Stimulated activated CD8-positive, alpha-beta memory T cell treated with anti-CD3 and anti-CD28 coated beads, Interleukin-2, amount 100 ng/mL, for 48 hours (primary cell): Measurements from ENCODE around the gene PPP1R3F.
"Not testable (repeated sequence)": the region's sequence is repeated elsewhere in the genome, so short reads cannot be mapped to it uniquely, and the experiment has no call there.

Experiments used
- DNase-seq, 2 donors: peaks; one replicate each; pipeline ENCODE4 v3.0.0-alpha.2; 2020; ENCODE audit warnings: low read depth in 2 of 2

Gene PPP1R3F

GRCh38 chrX:49273181-49273727 lies 3.7 kb downstream of the PPP1R3F start:
- DNase-seq: peak in 1 of 2 donors; percentile 35

- DNase-seq: no peak
Measured at GRCh38 chrX:49276207-49276606, 6.6 kb downstream of the PPP1R3F start.

GRCh38 chrX:49276671-49277534 lies 7.3 kb downstream of the PPP1R3F start:
- peak in 1 of 2 donors; percentile 17 for DNase-seq

GRCh38 chrX:49277535-49277830 lies 7.9 kb downstream of the PPP1R3F start:
- DNase-seq: no peak

DNA sequence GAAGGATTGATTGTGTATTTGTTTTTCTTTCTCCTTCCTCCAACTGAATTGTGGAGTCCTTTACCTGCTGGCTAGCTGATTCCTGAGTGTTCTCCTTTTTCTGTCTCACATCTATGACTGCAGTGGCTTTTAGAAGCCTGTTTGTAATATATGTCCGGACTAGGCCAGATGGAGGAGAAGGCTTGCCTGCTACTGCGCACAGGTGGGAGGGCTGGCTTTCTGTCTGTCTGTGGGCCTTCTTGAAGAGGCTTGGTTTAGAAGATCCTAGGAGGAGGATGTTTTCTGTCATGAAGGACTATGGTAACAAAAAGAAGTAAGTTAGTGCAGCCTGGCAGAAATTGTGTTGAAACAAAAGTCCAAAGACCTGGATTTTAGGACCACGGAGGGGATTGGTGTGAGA lies 8.5 kb downstream of the PPP1R3F start:
- DNase-seq: no peak

- DNase-seq: no peak
Measured at GRCh38 chrX:49282647-49283011, 13.0 kb downstream of the PPP1R3F start.

- no peak for DNase-seq
Measured at GRCh38 chrX:49284212-49284611, 14.6 kb downstream of the PPP1R3F start.

- no peak for DNase-seq
Measured at GRCh38 chrX:49286136-49286535, 16.5 kb downstream of the PPP1R3F start.

DNA sequence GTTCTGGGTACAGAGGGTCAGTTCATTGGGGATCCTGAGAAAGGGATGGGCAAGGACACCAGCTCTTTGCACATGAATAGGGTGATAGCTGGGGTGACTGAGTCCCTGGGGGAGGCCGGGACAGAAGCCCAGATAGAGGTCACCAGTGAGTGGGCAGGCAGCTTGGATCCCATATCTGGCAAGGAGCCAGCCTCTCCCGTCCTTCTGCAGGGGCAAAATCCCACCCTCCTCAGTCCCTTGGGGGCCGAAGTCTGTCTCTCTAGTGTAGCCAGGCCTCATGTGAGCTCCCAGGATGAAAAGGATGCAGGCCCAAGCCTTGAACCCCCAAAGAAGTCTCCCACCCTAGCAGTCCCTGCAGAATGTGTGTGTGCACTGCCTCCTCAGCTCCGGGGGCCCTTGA lies 17.0 kb downstream of the PPP1R3F start:
- no peak for DNase-seq

- DNase-seq: no peak
Measured at GRCh38 chrX:49287665-49288064, 18.1 kb downstream of the PPP1R3F start.

DNA sequence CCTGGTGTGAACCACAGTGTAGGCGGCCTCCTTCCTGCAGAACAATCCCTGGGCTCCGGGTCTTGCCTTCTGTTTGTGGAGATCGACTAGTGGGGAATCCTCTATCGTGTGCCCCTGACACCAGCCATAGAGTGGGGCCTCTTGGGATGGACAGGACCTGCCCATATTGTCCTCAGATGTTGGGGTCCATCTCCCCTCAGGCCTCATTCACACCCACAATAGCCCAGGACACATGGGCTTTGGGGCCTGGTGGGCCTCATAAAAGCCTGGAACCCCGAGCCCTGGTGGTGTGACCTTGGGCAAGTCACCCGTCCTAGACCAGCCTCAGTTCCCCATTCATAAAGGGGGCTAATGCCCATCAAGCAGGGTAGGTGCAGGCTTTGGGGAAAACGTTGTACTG lies 20.6 kb downstream of the PPP1R3F start:
- DNase-seq: no peak

DNA sequence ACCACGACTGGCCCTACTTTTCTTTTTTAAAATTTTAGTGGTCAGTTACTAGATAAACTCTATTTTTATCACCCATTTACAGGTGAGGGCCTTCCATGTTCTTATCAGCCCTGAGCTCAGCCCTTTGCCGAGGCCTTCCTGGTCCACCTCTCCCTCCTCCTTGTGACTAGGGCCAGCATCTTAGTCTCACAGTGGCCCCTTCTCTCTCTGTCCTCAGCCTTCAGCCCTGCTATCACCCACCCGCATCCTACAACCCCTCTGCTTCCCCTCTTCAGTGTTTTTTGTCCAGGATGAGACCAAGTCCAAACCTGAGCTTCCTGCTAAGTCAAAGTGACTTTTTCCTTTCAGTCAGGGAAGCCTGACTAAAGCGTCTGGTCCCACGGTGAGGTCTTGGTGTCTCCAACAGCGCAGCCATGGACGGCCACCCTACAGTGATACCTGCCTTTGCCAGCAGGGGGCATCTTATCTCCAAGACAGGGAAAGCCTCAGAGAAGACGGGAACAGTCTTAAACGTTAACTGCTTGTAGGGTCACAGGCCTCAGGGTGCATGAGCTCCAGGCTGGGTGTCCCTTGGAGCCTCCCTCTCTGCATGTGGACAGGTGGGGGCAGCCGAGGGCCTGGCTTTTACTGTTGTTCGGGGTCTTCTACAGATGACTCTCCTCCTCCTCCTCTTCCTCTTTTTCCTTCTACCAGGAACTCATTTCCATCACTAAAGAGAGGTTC lies 22.2 kb downstream of the PPP1R3F start:
- peak; percentile 61 to 63 for DNase-seq

DNA sequence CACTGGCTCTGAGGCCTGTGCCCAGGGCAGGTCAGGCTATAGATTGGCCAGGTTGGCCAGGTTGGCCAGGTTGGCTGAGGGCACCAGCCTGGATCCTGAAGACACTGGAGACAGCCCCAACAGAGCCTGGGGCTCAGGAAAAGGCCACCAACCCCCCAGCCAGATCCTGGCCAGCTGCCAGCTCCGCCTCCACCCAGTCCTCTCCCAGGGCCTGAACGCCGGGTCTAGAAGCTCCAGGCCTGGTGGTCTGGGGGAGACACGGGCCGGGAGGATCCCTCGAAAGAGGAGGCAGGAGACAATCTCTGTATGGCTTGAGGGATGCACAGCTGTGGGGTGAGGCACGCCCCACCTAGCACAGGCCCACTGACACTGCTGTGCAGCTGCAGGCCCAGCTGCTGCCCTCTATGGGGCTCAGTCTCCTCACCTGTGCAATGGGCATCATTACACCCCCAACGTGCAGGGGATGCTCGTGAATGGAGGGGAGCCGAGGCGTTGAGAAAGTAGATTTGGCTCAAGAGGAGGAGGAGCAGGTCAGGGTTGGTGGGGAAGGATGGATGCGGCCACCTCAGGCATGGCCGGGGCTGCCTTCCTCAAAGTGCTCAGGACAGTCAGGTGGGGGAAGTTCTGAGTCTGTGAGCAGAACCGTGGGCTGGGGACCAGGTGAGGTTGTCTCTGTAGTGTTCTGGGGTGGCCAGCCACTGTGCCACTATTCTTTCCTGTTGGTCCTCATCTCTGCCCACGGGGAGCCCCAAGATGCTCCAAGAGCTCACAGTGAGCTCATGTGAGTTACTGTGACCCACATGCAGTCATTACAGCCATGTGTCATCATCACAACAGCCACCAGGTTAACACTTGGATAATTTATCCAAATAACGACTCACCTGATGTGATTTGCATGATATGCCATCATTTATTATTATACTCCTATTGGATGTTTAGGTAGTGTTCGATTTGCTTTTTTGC lies 23.1 kb downstream of the PPP1R3F start:
- no peak for DNase-seq

DNA sequence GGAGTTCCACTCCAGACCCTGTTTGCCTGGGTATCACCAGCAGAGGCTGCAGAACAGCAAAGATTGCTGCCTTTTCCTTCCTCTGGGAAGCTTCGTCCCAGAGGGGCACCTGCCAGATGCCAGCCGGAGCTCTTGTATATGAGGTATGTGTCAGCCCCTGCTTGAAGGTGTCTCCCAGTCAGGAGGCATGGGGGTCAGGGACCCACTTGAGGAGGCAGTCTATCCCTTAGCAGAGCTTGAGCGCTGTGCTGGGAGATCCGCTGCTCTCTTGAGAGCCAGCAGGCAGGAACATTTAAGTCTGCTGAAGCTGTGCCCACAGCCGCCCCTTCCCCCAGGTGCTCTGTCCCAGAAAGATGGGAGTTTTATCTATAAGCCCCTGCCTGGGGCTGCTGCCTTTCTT lies 29.7 kb downstream of the PPP1R3F start:
- not testable (repeated sequence) for DNase-seq

- DNase-seq: no peak
Measured at GRCh38 chrX:49300703-49301102, 31.1 kb downstream of the PPP1R3F start.

- DNase-seq: no peak
Measured at GRCh38 chrX:49303346-49303745, 33.8 kb downstream of the PPP1R3F start, which contains the start of gene GAGE10. Gene GAGE10, plus strand, starts transcription at chrX:49303646. Its CDS starts 1,214 bp downstream, at chrX:49304860.

- not testable (repeated sequence) for DNase-seq
Measured at GRCh38 chrX:49307775-49308174, 38.2 kb downstream of the PPP1R3F start.

DNA sequence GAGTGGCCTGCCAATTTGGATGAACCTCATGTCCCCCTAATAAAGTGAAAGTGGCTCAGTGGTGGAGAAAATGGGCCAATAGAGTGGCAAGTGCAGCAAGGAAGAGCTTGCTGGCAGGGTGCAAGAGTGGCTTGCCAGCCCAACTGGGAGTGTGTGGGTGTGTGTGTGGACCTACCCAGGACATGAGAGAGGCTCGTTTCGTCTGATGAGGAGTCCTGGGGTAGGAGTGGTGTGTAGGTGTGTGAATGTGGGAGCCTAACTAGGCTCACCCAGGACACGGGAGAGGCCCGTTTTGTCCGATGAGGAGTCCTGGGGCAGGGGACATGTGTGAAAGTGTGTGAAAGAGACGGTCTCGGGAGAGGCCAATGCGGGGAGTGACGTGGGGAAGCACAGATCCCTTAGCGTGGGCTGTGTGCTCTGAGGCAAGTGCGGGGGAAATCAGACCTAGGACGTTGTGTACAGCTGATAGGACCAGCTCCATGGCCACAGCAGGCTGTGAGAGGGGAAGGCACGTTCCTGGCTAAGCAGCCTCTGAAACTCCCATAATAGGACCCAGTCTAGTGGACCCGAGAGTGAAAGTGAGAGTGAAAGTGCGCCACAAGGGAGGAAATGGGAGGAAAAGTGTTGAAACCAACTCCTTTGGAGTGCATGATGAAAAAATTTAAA lies 39.1 kb downstream of the PPP1R3F start:
- DNase-seq: no peak

DNA sequence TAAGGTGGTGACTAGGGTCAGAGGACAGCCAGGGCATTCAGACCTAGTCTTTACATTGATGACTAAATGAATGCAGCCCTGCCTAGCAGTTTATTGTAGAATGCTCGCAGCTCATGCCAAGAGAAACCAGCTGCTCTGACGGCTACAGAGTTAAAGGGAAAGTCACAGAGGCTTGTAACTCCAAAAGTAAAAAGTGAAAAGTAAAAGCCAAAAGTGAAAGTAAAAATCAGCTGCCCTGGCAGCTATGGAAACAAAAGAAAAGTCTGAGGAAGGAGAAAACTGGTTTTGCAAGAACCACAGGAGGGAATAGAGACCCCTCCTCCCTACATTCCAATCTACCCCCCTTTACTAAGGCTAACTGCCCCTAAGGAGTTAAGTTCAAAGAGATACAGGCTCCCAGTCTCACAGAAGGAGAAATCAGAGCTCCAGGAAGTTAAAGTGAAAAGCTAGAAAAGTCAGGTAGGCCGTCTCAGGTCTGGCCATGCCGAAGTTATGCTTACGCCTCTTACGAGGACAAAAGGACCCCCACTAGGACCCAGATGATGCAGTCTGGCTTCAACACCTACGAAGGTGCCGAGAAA lies 39.9 kb downstream of the PPP1R3F start:
- no peak for DNase-seq

- DNase-seq: no peak
Measured at GRCh38 chrX:49310371-49310770, 40.8 kb downstream of the PPP1R3F start.

DNA sequence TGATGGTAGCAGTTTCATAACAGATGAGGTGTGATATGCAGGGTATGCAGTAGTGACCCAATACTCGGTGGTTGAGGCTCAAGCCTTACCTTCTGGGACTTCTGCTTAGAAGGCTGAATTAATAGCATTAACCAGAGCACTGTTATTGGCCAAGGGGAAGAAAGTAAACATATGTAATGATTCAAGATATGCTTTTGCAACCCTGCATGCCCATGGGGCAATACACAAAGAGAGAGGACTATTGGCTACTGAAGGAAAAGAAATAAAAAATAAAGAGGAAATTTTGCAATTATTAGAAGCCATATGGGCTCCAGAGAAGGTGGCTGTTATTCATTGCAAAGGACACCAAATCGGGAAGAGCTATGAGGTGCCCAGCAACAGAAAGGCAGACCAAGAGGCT lies 42.6 kb downstream of the PPP1R3F start:
- no peak for DNase-seq
